NT2/D1 (cell line): Measurements from ENCODE around the gene CALCB.

ENCODE experiments used
- SUZ12 ChIP-seq: IDR thresholded peaks from 2 replicates; pipeline ENCODE4 v1.6.1; 2011; ENCODE audit not compliant: insufficient read length, insufficient read depth; ENCODE audit errors: extremely low read depth
- YY1 ChIP-seq: IDR thresholded peaks from 2 replicates; pipeline ENCODE4 v1.6.1; 2011; ENCODE audit not compliant: insufficient read length, insufficient read depth
- ZNF274 ChIP-seq: IDR thresholded peaks from 2 replicates; pipeline ENCODE4 v1.6.1; 2011; ENCODE audit warnings: mild to moderate bottlenecking, low read depth, low read length

- TF ChIP-seq SUZ12 (no peak), ZNF274 (no peak), YY1 (no peak)
These were observed 44.4 kb downstream of the CALCB start for GRCh38 chr11:15117751-15118150.
